Spleen (tissue), 11 donors: ENCODE measurements around the gene CUL7. TPM values are rescaled to one million over a fixed set of nuclear protein-coding genes. Genes with fewer than 3 reads are reported as not detected.
"Not testable (repeated sequence)": the region's sequence is repeated elsewhere in the genome, so short reads cannot be mapped to it uniquely, and the experiment has no call there.

Source experiments
- DNase-seq: peaks from one replicate; pipeline ENCODE4 v3.0.0-alpha.2; 2020
- H3K27ac ChIP-seq, 8 donors: fragments of 200-600 bp; sonication (generic) in 7 of 8; 1 replicate in 4 of 8; 2 replicates in 4 of 8; pipeline versions ENCODE4 v1.5.0 to v1.8.0; 2016 to 2021; ENCODE audit warnings: inconsistent platforms in 4 of 8, mild to moderate bottlenecking in 4 of 8, moderate library complexity in 1 of 8
- H3K27me3 ChIP-seq, 7 donors: fragments of 200-600 bp; sonication (generic) in 6 of 7; replicated peaks in 1 of 7; 1 replicate in 4 of 7; 2 replicates in 3 of 7; pipeline versions ENCODE4 v1.5.0 to v1.8.0; 2016 to 2021; ENCODE audit warnings: inconsistent platforms in 3 of 7, mild to moderate bottlenecking in 1 of 7
- H3K36me3 ChIP-seq, 6 donors: fragments of 200-600 bp; sonication (generic) in 5 of 6; 1 replicate in 4 of 6; 2 replicates in 2 of 6; pipeline versions ENCODE4 v1.5.0 to v1.8.0; 2016 to 2021; ENCODE audit warnings: inconsistent platforms in 2 of 6
- H3K4me1 ChIP-seq, 6 donors: fragments of 200-600 bp; sonication (generic) in 5 of 6; 1 replicate in 3 of 6; 2 replicates in 3 of 6; pipeline versions ENCODE4 v1.5.0 to v1.8.0; 2016 to 2021; ENCODE audit warnings: inconsistent platforms in 3 of 6
- H3K4me3 ChIP-seq, 8 donors: fragments of 200-600 bp; sonication (generic) in 7 of 8; 1 replicate in 4 of 8; 2 replicates in 4 of 8; pipeline versions ENCODE4 v1.5.0 to v1.8.0; 2016 to 2021; ENCODE audit warnings: inconsistent platforms in 4 of 8, mild to moderate bottlenecking in 4 of 8, moderate library complexity in 2 of 8
- H3K9me3 ChIP-seq, 8 donors: fragments of 200-600 bp; sonication (generic) in 7 of 8; 1 replicate in 4 of 8; 2 replicates in 4 of 8; pipeline versions ENCODE4 v1.5.0 to v1.8.0; 2016 to 2021; ENCODE audit warnings: inconsistent platforms in 4 of 8
- CTCF ChIP-seq, 11 experiments: fragments of 200-600 bp in 7 of 11; fragments of 450-650 bp in 4 of 11; sonication (generic) in 4 of 11; IDR thresholded peaks in 8 of 11; conservative IDR thresholded peaks in 3 of 11; 1 replicate in 7 of 11; 2 replicates in 4 of 11; pipeline versions ENCODE4 v1.4.0 to v1.8.0; 2016 to 2021; ENCODE audit warnings: antibody characterized with exemption in 11 of 11, inconsistent platforms in 4 of 11, mild to moderate bottlenecking in 1 of 11
- POLR2A ChIP-seq, 3 donors: fragments of 450-650 bp; IDR thresholded peaks; one replicate each; pipeline ENCODE4 v1.5.1; 2017; ENCODE audit warnings: antibody characterized with exemption in 3 of 3, mild to moderate bottlenecking in 1 of 3
- POLR2AphosphoS5 ChIP-seq, 3 donors: sonication (generic); formaldehyde crosslinking; IDR thresholded peaks; one replicate each; pipeline ENCODE4 v1.5.1; 2017; ENCODE audit warnings: antibody characterized with exemption in 3 of 3
- WGBS, 5 donors: extraction: QIAGEN DNeasy Blood & Tissue Kit in 3 of 5; methylation state at CpG; one replicate each; pipeline versions ENCODE4 v1.1.5 to v1.1.7; 2013 to 2018; 5-methylcytosine and 5-hydroxymethylcytosine counted together
- intact Hi-C: fragments of 100-400 bp; cut with DNase I; formaldehyde crosslinking; loops from one replicate; pipeline ENCODE4 v1.15.0; 2023; ENCODE audit warnings: low total_unique reads
- polyA plus RNA-seq, 3 donors: library from polyadenylated mRNA; stranded (reverse); fragments of 200-250 nt; gene quantifications; one replicate each; pipeline ENCODE4 v1.2.1, GENCODE V29; 2013
- total RNA-seq, 7 donors: library from RNA; depleted of rRNA in 3 of 7; stranded (reverse); fragments of >200 nt in 3 of 7; fragmentation: NEBNext Ultra II Directional in 4 of 7; extraction: Animal tissue kit (Norgen Biotek cat#: 25700) in 4 of 7; gene quantifications; one replicate each; pipeline versions ENCODE4 v1.1.0 to v1.2.1, GENCODE V29; 2016 to 2021
- donor health status: healthy with polysubstance abuse.
- donor health status: DM: no; HTN: no; CAD: no; lungs with moderate emphysema.
- donor health status: DM: no; HTN: no; CAD: no.
- donor health status: Bipolar disorder and iron deficiency.
- donor health status: healthy.
- donor health status: DM: no; HTN: no; CAD: no.
- donor health status: DM: yes; HTN: yes; CAD: no.

The CUL7 gene
- total and polyA plus RNA-seq, 10 donors: 3.6 to 23.1 (median 13.7) TPM

- intact Hi-C loops: no loop called here
- Histone ChIP-seq H3K4me1 (peaks cover 0 to 22% (median 6%) of the 10 kb centered on the region in 6 donors), H3K27ac (peak overlapping the region in 4 of 8 donors; percentile 4 to 36 (median 24)), H3K4me3 (no peak overlapping the region), H3K27me3 (no peaks in the 10 kb centered on the region), H3K36me3 (no peaks in the 10 kb centered on the region), H3K9me3 (no peaks in the 10 kb centered on the region)
- WGBS, 5 donors: 66 to 80% (median 73%) methylated on average over 4 of the region's 4 CpGs
- peak; percentile 2 for DNase-seq
- TF ChIP-seq POLR2AphosphoS5 (IDR thresholded peaks at IDR 0.05) (no peak), CTCF (IDR thresholded peaks at IDR 0.05 in 8 of 11, conservative IDR thresholded peaks at IDR 0.05 in 3 of 11) (no peak), POLR2A (IDR thresholded peaks at IDR 0.05) (no peak)
Observed at GRCh38 chr6:43089467-43089866, 35.8 kb upstream of the CUL7 start.

GRCh38 chr6:43088654-43089056 lies 35.0 kb upstream of the CUL7 start:
- 82 to 87% (median 85%) methylated on average over 4 of the region's 4 CpGs for WGBS, 5 donors
- H3K4me1 ChIP-seq: peaks cover 0 to 14% (median 4%) of the 10 kb centered on the region in 6 donors
- intact Hi-C loops: no loop called here
- no peak overlapping the region for H3K4me3 ChIP-seq
- peak; percentile 4 for DNase-seq
- no peaks in the 10 kb centered on the region for H3K9me3 ChIP-seq
- TF ChIP-seq CTCF (IDR thresholded peaks at IDR 0.05 in 8 of 11, conservative IDR thresholded peaks at IDR 0.05 in 3 of 11) (no peak), POLR2A (IDR thresholded peaks at IDR 0.05) (no peak), POLR2AphosphoS5 (IDR thresholded peaks at IDR 0.05) (no peak)
- no peaks in the 10 kb centered on the region for H3K36me3 ChIP-seq
- no peak overlapping the region for H3K27ac ChIP-seq
- no peaks in the 10 kb centered on the region for H3K27me3 ChIP-seq

- Histone ChIP-seq H3K4me1 (peaks cover 0 to 7% (median 0%) of the 10 kb centered on the region in 6 donors), H3K9me3 (no peaks in the 10 kb centered on the region), H3K27ac (no peak overlapping the region), H3K27me3 (no peaks in the 10 kb centered on the region), H3K36me3 (no peaks in the 10 kb centered on the region), H3K4me3 (no peak overlapping the region)
- TF ChIP-seq POLR2A (IDR thresholded peaks at IDR 0.05) (no peak), POLR2AphosphoS5 (IDR thresholded peaks at IDR 0.05) (no peak), CTCF (IDR thresholded peaks at IDR 0.05 in 8 of 11, conservative IDR thresholded peaks at IDR 0.05 in 3 of 11) (no peak)
- WGBS, 5 donors: 62 to 78% (median 69%) methylated on average over 8 of the region's 8 CpGs
- DNase-seq: peak; percentile 15
- intact Hi-C loops: no loop called here
Observed at GRCh38 chr6:43086022-43086658, 32.5 kb upstream of the CUL7 start.

- H3K27me3 ChIP-seq: no peaks in the 10 kb centered on the region
- 62 to 77% (median 69%) methylated on average over 13 of the region's 13 CpGs for WGBS, 5 donors
- H3K4me1 ChIP-seq: no peaks in the 10 kb centered on the region
- no peak for TF ChIP-seq CTCF (IDR thresholded peaks at IDR 0.05 in 8 of 11, conservative IDR thresholded peaks at IDR 0.05 in 3 of 11)
- no peak for TF ChIP-seq POLR2A (IDR thresholded peaks at IDR 0.05)
- TF ChIP-seq POLR2AphosphoS5 (IDR thresholded peaks at IDR 0.05): no peak
- H3K27ac ChIP-seq: no peak overlapping the region
- no peak overlapping the region for H3K4me3 ChIP-seq
- no peaks in the 10 kb centered on the region for H3K36me3 ChIP-seq
- intact Hi-C loops: no loop called here
- peak; percentile 24 for DNase-seq
- no peaks in the 10 kb centered on the region for H3K9me3 ChIP-seq
Observed at GRCh38 chr6:43082806-43083655, 29.4 kb upstream of the CUL7 start.

- intact Hi-C loops, H3K27ac ChIP-seq, H3K9me3 ChIP-seq, DNase-seq, H3K4me3 ChIP-seq, H3K36me3 ChIP-seq: not testable (repeated sequence)
- Histone ChIP-seq H3K4me1 (peaks cover 0 to 10% (median 5%) of the 10 kb centered on the region in 6 donors), H3K27me3 (peaks cover 0 to 11% (median 10%) of the 10 kb centered on the region in 7 donors)
- WGBS, 5 donors: 80 to 86% (median 83%) methylated on average over 9 of the region's 9 CpGs
Observed at GRCh38 chr6:43081922-43082321, 28.3 kb upstream of the CUL7 start.
